ENCODE data around the gene FOLR3. TPM values are rescaled to one million over a fixed set of nuclear protein-coding genes. Genes with fewer than 3 reads are reported as not detected.
A peak's percentile ranks its signal among the peaks of the same experiment; 100 is the strongest.

The FOLR3 gene
- total and polyA plus RNA-seq, 9 of the 15 experiments (the other 6 are each of a cell fraction or from before 2014, with no cell fraction given), result not detected

GRCh38 chr11:72154816-72155215 lies 19.3 kb downstream of the FOLR3 start:
- CTCF ChIA-PET (ENCODE audit: low intra/inter-chr PET ratio), result no interaction called here
- H3K9me3 ChIP-seq (replicated peaks; ENCODE audit: control insufficient read depth, insufficient read depth, low read depth, low read length), result no peaks in the 10 kb centered on the region
- no peaks in the 10 kb centered on the region for H3K9me1 ChIP-seq (ENCODE audit: control insufficient read depth, insufficient read depth, low read length)
- in situ Hi-C loops (cut with MboI) (loop anchor here (5.0 kb wide), 1 partner anchor 133 kb away; no protein-coding TSS in a partner anchor), intact Hi-C loops (cut with micrococcal nuclease) (no loop called here)
- H2AFZ ChIP-seq (ENCODE audit: low read depth, low read length), result peak overlapping the region; percentile 82
- H3K79me2 ChIP-seq (ENCODE audit: control insufficient read depth, insufficient read depth, low read length), result no peaks in the 10 kb centered on the region
- POLR2A ChIA-PET, result interaction anchor here (0.5 to 1.7 kb wide), 5 partner anchors 12 to 133 kb away, joined by 3 to 6 read pairs (median 3); no protein-coding TSS in a partner anchor
- H3K9ac ChIP-seq (ENCODE audit: insufficient read depth in 1 of 2, low read depth in 2 of 2, low read length in 2 of 2), result no peak overlapping the region
- ATAC-seq, result peak; percentile 72
- H3K4me1 ChIP-seq (replicated peaks in 1 of 2; ENCODE audit: control insufficient read depth in 2 of 2, insufficient read depth in 2 of 2, low read length in 2 of 2), result peaks cover 3 to 22% of the 10 kb centered on the region in 2 experiments; a peak in 4 of 5 replicates
- no peak overlapping the region for H3K4me3 ChIP-seq
- BruUV-seq (replicated peaks), result no TSS peak
- FAIRE-seq, result no peak
- DNase-seq (ENCODE audit: extremely low read depth in 1 of 4, low spot score in 3 of 4), result peak in 1 of 4 experiments; percentile 16
- no peaks in the 10 kb centered on the region for H3K36me3 ChIP-seq (ENCODE audit: control insufficient read depth, insufficient read depth, low read length)
- H3K27me3 ChIP-seq (ENCODE audit: control insufficient read depth in 2 of 2, insufficient read depth in 2 of 2, low read length in 2 of 2), result no peaks in the 10 kb centered on the region; a peak in 1 of 5 replicates
- no peaks in the 10 kb centered on the region for H4K20me1 ChIP-seq (replicated peaks; ENCODE audit: control insufficient read depth, insufficient read depth, low read length)
- H3K4me2 ChIP-seq (ENCODE audit: insufficient read depth, low read length), result no peak overlapping the region
- WGBS (ENCODE audit: insufficient coverage, low coverage, missing lambda C conversion rate), result 37% methylated on average over 3 of the region's 3 CpGs
- no peak overlapping the region; the same call in 2 of the 3 replicates for H3K27ac ChIP-seq (ENCODE audit: extremely low read depth, low read depth, low read length)
- TF ChIP-seq RBM15 (IDR thresholded peaks at IDR 0.05; ENCODE audit: insufficient read depth, low read length), result no peak
- peak; percentile 25; the same call in 1 of the 2 replicates for TF ChIP-seq POLR2H (tag; IDR thresholded peaks at IDR 0.05; ENCODE audit: low read depth)
- TF ChIP-seq, protein P1, sequence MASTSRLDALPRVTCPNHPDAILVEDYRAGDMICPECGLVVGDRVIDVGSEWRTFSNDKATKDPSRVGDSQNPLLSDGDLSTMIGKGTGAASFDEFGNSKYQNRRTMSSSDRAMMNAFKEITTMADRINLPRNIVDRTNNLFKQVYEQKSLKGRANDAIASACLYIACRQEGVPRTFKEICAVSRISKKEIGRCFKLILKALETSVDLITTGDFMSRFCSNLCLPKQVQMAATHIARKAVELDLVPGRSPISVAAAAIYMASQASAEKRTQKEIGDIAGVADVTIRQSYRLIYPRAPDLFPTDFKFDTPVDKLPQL (IDR thresholded peaks at IDR 0.05; ENCODE audit: extremely low read depth, insufficient read length), result no peak
- TF ChIP-seq ZKSCAN1 (IDR thresholded peaks at IDR 0.05; ENCODE audit: low read depth, low read length), result no peak
- TF ChIP-seq GABPB1 (CRISPR knock-in tag; IDR thresholded peaks at IDR 0.05), result no peak
- TF ChIP-seq LCOR (CRISPR knock-in tag; IDR thresholded peaks at IDR 0.05), result no peak
- no peak for TF ChIP-seq YY1 (IDR thresholded peaks at IDR 0.05; ENCODE audit: borderline replicate concordance in 1 of 3, control insufficient read depth in 1 of 3, extremely low read depth in 1 of 3, insufficient read depth in 3 of 3, insufficient read length in 1 of 3, insufficient replicate concordance in 2 of 3, low read depth in 1 of 3, low read length in 2 of 3)
- no peak for TF ChIP-seq SNAPC5 (CRISPR knock-in tag; IDR thresholded peaks at IDR 0.05)
- TF ChIP-seq, protein P2, sequence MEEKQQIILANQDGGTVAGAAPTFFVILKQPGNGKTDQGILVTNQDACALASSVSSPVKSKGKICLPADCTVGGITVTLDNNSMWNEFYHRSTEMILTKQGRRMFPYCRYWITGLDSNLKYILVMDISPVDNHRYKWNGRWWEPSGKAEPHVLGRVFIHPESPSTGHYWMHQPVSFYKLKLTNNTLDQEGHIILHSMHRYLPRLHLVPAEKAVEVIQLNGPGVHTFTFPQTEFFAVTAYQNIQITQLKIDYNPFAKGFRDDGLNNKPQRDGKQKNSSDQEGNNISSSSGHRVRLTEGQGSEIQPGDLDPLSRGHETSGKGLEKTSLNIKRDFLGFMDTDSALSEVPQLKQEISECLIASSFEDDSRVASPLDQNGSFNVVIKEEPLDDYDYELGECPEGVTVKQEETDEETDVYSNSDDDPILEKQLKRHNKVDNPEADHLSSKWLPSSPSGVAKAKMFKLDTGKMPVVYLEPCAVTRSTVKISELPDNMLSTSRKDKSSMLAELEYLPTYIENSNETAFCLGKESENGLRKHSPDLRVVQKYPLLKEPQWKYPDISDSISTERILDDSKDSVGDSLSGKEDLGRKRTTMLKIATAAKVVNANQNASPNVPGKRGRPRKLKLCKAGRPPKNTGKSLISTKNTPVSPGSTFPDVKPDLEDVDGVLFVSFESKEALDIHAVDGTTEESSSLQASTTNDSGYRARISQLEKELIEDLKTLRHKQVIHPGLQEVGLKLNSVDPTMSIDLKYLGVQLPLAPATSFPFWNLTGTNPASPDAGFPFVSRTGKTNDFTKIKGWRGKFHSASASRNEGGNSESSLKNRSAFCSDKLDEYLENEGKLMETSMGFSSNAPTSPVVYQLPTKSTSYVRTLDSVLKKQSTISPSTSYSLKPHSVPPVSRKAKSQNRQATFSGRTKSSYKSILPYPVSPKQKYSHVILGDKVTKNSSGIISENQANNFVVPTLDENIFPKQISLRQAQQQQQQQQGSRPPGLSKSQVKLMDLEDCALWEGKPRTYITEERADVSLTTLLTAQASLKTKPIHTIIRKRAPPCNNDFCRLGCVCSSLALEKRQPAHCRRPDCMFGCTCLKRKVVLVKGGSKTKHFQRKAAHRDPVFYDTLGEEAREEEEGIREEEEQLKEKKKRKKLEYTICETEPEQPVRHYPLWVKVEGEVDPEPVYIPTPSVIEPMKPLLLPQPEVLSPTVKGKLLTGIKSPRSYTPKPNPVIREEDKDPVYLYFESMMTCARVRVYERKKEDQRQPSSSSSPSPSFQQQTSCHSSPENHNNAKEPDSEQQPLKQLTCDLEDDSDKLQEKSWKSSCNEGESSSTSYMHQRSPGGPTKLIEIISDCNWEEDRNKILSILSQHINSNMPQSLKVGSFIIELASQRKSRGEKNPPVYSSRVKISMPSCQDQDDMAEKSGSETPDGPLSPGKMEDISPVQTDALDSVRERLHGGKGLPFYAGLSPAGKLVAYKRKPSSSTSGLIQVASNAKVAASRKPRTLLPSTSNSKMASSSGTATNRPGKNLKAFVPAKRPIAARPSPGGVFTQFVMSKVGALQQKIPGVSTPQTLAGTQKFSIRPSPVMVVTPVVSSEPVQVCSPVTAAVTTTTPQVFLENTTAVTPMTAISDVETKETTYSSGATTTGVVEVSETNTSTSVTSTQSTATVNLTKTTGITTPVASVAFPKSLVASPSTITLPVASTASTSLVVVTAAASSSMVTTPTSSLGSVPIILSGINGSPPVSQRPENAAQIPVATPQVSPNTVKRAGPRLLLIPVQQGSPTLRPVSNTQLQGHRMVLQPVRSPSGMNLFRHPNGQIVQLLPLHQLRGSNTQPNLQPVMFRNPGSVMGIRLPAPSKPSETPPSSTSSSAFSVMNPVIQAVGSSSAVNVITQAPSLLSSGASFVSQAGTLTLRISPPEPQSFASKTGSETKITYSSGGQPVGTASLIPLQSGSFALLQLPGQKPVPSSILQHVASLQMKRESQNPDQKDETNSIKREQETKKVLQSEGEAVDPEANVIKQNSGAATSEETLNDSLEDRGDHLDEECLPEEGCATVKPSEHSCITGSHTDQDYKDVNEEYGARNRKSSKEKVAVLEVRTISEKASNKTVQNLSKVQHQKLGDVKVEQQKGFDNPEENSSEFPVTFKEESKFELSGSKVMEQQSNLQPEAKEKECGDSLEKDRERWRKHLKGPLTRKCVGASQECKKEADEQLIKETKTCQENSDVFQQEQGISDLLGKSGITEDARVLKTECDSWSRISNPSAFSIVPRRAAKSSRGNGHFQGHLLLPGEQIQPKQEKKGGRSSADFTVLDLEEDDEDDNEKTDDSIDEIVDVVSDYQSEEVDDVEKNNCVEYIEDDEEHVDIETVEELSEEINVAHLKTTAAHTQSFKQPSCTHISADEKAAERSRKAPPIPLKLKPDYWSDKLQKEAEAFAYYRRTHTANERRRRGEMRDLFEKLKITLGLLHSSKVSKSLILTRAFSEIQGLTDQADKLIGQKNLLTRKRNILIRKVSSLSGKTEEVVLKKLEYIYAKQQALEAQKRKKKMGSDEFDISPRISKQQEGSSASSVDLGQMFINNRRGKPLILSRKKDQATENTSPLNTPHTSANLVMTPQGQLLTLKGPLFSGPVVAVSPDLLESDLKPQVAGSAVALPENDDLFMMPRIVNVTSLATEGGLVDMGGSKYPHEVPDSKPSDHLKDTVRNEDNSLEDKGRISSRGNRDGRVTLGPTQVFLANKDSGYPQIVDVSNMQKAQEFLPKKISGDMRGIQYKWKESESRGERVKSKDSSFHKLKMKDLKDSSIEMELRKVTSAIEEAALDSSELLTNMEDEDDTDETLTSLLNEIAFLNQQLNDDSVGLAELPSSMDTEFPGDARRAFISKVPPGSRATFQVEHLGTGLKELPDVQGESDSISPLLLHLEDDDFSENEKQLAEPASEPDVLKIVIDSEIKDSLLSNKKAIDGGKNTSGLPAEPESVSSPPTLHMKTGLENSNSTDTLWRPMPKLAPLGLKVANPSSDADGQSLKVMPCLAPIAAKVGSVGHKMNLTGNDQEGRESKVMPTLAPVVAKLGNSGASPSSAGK (IDR thresholded peaks at IDR 0.05), result no peak
